ENCODE results near the gene RBM12. TPM values are rescaled to one million over a fixed set of nuclear protein-coding genes. Genes with fewer than 3 reads are reported as not detected.
A peak's percentile ranks its signal among the peaks of the same experiment; 100 is the strongest.
"Not testable (repeated sequence)": the region's sequence is repeated elsewhere in the genome, so short reads cannot be mapped to it uniquely, and the experiment has no call there.

Gene RBM12
- total RNA-seq, 2 experiments from 2014 or later, result 91.7 to 95.2 TPM

DNA sequence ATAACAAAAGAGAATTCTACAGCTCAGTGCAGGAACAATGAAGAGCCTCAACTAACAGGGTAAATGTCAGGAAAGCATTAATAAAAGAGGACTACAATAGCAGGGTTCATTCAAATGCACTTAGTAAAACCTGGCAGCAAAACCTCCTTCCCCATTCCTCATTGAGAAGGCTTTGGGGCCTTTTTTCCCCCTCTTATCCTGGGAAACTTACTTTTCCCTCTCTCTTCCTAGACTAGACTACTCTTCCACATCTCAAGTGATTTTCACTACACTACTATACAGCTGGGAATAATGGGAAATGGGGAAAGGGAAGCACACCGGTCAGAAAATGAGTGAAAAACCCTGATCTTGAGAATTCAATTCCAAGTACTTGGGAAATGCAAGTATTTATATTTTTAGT, 44.6 kb upstream of the RBM12 start:
- peaks cover 96% of the 10 kb centered on the region for H3K36me3 Mint-ChIP-seq (ENCODE audit: low read depth)
- TF ChIP-seq CTCF (IDR thresholded peaks at IDR 0.05), result no peak
- Histone ChIP-seq H3K4me1 (ENCODE audit: insufficient read depth, low read length) (peaks cover 18% of the 10 kb centered on the region), H3K36me3 (ENCODE audit: insufficient read depth, low read length) (peaks cover 96% of the 10 kb centered on the region), H3K27me3 (ENCODE audit: control insufficient read depth in 1 of 2, insufficient read depth in 2 of 2, low read length in 2 of 2) (no peaks in the 10 kb centered on the region), H3K9me3 (ENCODE audit: control insufficient read depth in 1 of 2, insufficient read depth in 1 of 2, low read length in 2 of 2) (no peaks in the 10 kb centered on the region), H3K27ac (ENCODE audit: low read depth in 1 of 2, low read length in 2 of 2) (no peak overlapping the region), H3K4me3 (ENCODE audit: low read length) (no peak overlapping the region)
- ATAC-seq (ENCODE audit: poor library complexity), result no peak
- intact Hi-C loops (cut with DNase I, micrococcal nuclease), result no loop called here
- H3K27ac Mint-ChIP-seq, result peak overlapping the region; percentile 45
- ChIA-PET POLR2A (interaction anchor here (1.5 to 4.0 kb wide), 2 partner anchors 9 to 63 kb away, joined by 3 to 27 read pairs; partner anchors contain the start of genes NFS1, PHF20 and ROMO1), CTCF (interaction anchor here (0.9 to 1.1 kb wide), 3 partner anchors 10 to 245 kb away, joined by 3 read pairs; partner anchors contain the start of gene SCAND1)
- DNase-seq, result peak in 1 of 14 experiments; percentile 4
- no peaks in the 10 kb centered on the region for H3K27me3 Mint-ChIP-seq
- H3K4me1 Mint-ChIP-seq (ENCODE audit: low read depth), result peaks cover 63% of the 10 kb centered on the region
- no peaks in the 10 kb centered on the region for H3K9me3 Mint-ChIP-seq
- no peak overlapping the region for H3K4me3 Mint-ChIP-seq

GRCh38 chr20:35708502-35708901, 43.8 kb upstream of the RBM12 start:
- no peak for TF ChIP-seq CTCF (IDR thresholded peaks at IDR 0.05)
- intact Hi-C loops (cut with DNase I, micrococcal nuclease), result no loop called here
- POLR2A ChIA-PET, result interaction anchor here (1.0 to 1.5 kb wide), 3 partner anchors 9 to 34 kb away, joined by 3 to 8 read pairs (median 5); partner anchors contain the start of genes NFS1, RBM39 and ROMO1
- peaks cover 96% of the 10 kb centered on the region for H3K36me3 Mint-ChIP-seq (ENCODE audit: low read depth)
- peaks cover 16% of the 10 kb centered on the region for H3K4me1 ChIP-seq (ENCODE audit: insufficient read depth, low read length)
- no peak overlapping the region for H3K4me3 Mint-ChIP-seq
- no peaks in the 10 kb centered on the region for H3K27me3 ChIP-seq (ENCODE audit: control insufficient read depth in 1 of 2, insufficient read depth in 2 of 2, low read length in 2 of 2)
- peaks cover 55% of the 10 kb centered on the region for H3K4me1 Mint-ChIP-seq (ENCODE audit: low read depth)
- CTCF ChIA-PET, result interaction anchor here (1.0 to 1.5 kb wide), 4 partner anchors 9 to 246 kb away, joined by 3 to 5 read pairs (median 4); partner anchors contain the start of genes NFS1, ROMO1 and SCAND1
- no peak for ATAC-seq (ENCODE audit: poor library complexity)
- no peak for DNase-seq
- no peak overlapping the region for H3K27ac Mint-ChIP-seq
- no peaks in the 10 kb centered on the region for H3K27me3 Mint-ChIP-seq
- H3K27ac ChIP-seq (ENCODE audit: low read depth in 1 of 2, low read length in 2 of 2), result no peak overlapping the region
- H3K9me3 Mint-ChIP-seq, result no peaks in the 10 kb centered on the region
- no peak overlapping the region for H3K4me3 ChIP-seq (ENCODE audit: low read length)
- H3K36me3 ChIP-seq (ENCODE audit: insufficient read depth, low read length), result peaks cover 96% of the 10 kb centered on the region
- no peaks in the 10 kb centered on the region for H3K9me3 ChIP-seq (ENCODE audit: control insufficient read depth in 1 of 2, insufficient read depth in 1 of 2, low read length in 2 of 2)

GRCh38 chr20:35706591-35707529, 42.2 kb upstream of the RBM12 start:
- H3K4me3 ChIP-seq (ENCODE audit: low read length); H3K27ac ChIP-seq (ENCODE audit: low read depth in 1 of 2, low read length in 2 of 2); ATAC-seq (ENCODE audit: poor library complexity); H3K4me3 Mint-ChIP-seq; H3K27me3 ChIP-seq (ENCODE audit: control insufficient read depth in 1 of 2, insufficient read depth in 2 of 2, low read length in 2 of 2); H3K9me3 Mint-ChIP-seq; H3K27ac Mint-ChIP-seq; DNase-seq; intact Hi-C loops (cut with DNase I, micrococcal nuclease); H3K9me3 ChIP-seq (ENCODE audit: control insufficient read depth in 1 of 2, insufficient read depth in 1 of 2, low read length in 2 of 2); H3K27me3 Mint-ChIP-seq; H3K4me1 ChIP-seq (ENCODE audit: insufficient read depth, low read length): not testable (repeated sequence)
- ChIA-PET POLR2A (interaction anchor here (0.9 to 7.8 kb wide), 9 partner anchors 9 to 96 kb away, joined by 3 to 125 read pairs (median 3); partner anchors contain the start of genes CPNE1, RBM12 and RBM39), CTCF (interaction anchor here (1.5 kb wide), 1 partner anchor 12 kb away, joined by 4 read pairs; no protein-coding TSS in a partner anchor)
- peaks cover 50% of the 10 kb centered on the region for H3K4me1 Mint-ChIP-seq (ENCODE audit: low read depth)
- peaks cover 99% of the 10 kb centered on the region for H3K36me3 ChIP-seq (ENCODE audit: insufficient read depth, low read length)
- peaks cover 99% of the 10 kb centered on the region for H3K36me3 Mint-ChIP-seq (ENCODE audit: low read depth)

GRCh38 chr20:35705894-35706293, 41.2 kb upstream of the RBM12 start:
- H3K27ac Mint-ChIP-seq; intact Hi-C loops (cut with DNase I, micrococcal nuclease): not testable (repeated sequence)
- H3K36me3 Mint-ChIP-seq (ENCODE audit: low read depth), result peaks cover 93% of the 10 kb centered on the region

More at GRCh38 chr20:35705894-35706293, 41.2 kb upstream of the RBM12 start:
- not testable (repeated sequence) for H3K9me3 ChIP-seq (ENCODE audit: control insufficient read depth in 1 of 2, insufficient read depth in 1 of 2, low read length in 2 of 2); DNase-seq; H3K27me3 ChIP-seq (ENCODE audit: control insufficient read depth in 1 of 2, insufficient read depth in 2 of 2, low read length in 2 of 2); H3K9me3 Mint-ChIP-seq; H3K4me3 ChIP-seq (ENCODE audit: low read length); H3K4me3 Mint-ChIP-seq; H3K4me1 ChIP-seq (ENCODE audit: insufficient read depth, low read length); H3K27ac ChIP-seq (ENCODE audit: low read depth in 1 of 2, low read length in 2 of 2); H3K27me3 Mint-ChIP-seq; ATAC-seq (ENCODE audit: poor library complexity)
- CTCF ChIA-PET, result interaction anchor here (0.5 to 1.2 kb wide), 2 partner anchors 80 to 105 kb away, joined by 3 to 4 read pairs; no protein-coding TSS in a partner anchor
- POLR2A ChIA-PET, result interaction anchor here (0.9 to 7.8 kb wide), 3 partner anchors 10 to 97 kb away, joined by 3 to 125 read pairs (median 6); partner anchors contain the start of gene RBM39
- H3K4me1 Mint-ChIP-seq (ENCODE audit: low read depth), result peaks cover 47% of the 10 kb centered on the region
- H3K36me3 ChIP-seq (ENCODE audit: insufficient read depth, low read length), result peaks cover 94% of the 10 kb centered on the region
